Vagina (tissue), 2 donors: ENCODE data around the gene NDST1. TPM values are rescaled to one million over a fixed set of nuclear protein-coding genes. Genes with fewer than 3 reads are reported as not detected.

Experiments used
- DNase-seq, 2 donors: peaks; one replicate each; pipeline ENCODE4 v3.0.0-alpha.2; 2017; ENCODE audit errors: extremely low spot score in 2 of 2
- H3K27ac ChIP-seq: fragments of 200-600 bp; sonication (generic); one replicate; pipeline ENCODE4 v1.5.1; 2019
- H3K27me3 ChIP-seq: fragments of 200-600 bp; sonication (generic); one replicate; pipeline ENCODE4 v1.5.1; 2019
- H3K36me3 ChIP-seq, 2 donors: fragments of 200-600 bp; sonication (generic); one replicate each; pipeline ENCODE4 v1.5.1; 2017 to 2019
- H3K4me1 ChIP-seq: fragments of 200-600 bp; sonication (generic); one replicate; pipeline ENCODE4 v1.5.1; 2019
- H3K4me3 ChIP-seq, 2 donors: fragments of 200-600 bp; sonication (generic); 1 replicate in 1 of 2; 2 replicates in 1 of 2; pipeline ENCODE4 v1.5.1; 2016 to 2019
- H3K9me3 ChIP-seq: fragments of 200-600 bp; sonication (generic); one replicate; pipeline ENCODE4 v1.5.1; 2019
- CTCF ChIP-seq, 3 experiments: fragments of 450-650 bp in 2 of 3; fragments of 200-600 bp in 1 of 3; sonication (generic) in 1 of 3; IDR thresholded peaks; one replicate each; pipeline ENCODE4 v1.5.1; 2017 to 2019; ENCODE audit warnings: antibody characterized with exemption in 3 of 3, mild to moderate bottlenecking in 2 of 3, moderate library complexity in 2 of 3
- POLR2A ChIP-seq, 2 donors: fragments of 450-650 bp; IDR thresholded peaks; one replicate each; pipeline ENCODE4 v1.6.1; 2017; ENCODE audit warnings: antibody characterized with exemption in 2 of 2, mild to moderate bottlenecking in 2 of 2, moderate library complexity in 2 of 2
- POLR2AphosphoS5 ChIP-seq, 2 donors: sonication (generic); formaldehyde crosslinking; IDR thresholded peaks; one replicate each; pipeline ENCODE4 v1.9.0; 2017; ENCODE audit warnings: antibody characterized with exemption in 2 of 2, mild to moderate bottlenecking in 2 of 2, low read depth in 1 of 2; ENCODE audit not compliant: insufficient read depth in 1 of 2
- intact Hi-C: fragments of 100-400 bp; cut with DNase I; formaldehyde crosslinking; loops from one replicate; pipeline ENCODE4 v1.15.1; 2023
- total RNA-seq: library from RNA; depleted of rRNA; stranded (reverse); fragments of >200 nt; gene quantifications from one replicate; pipeline ENCODE4 v1.2.3, GENCODE V29; 2016

The NDST1 gene
- total RNA-seq, 1 donor from 2014 or later, result 73.9 TPM

- no peaks in the 10 kb centered on the region for H3K36me3 ChIP-seq
- H3K27me3 ChIP-seq, result no peaks in the 10 kb centered on the region
- TF ChIP-seq CTCF (IDR thresholded peaks at IDR 0.05) (no peak), POLR2A (IDR thresholded peaks at IDR 0.05) (no peak), POLR2AphosphoS5 (IDR thresholded peaks at IDR 0.05; ENCODE audit: insufficient read depth in 1 of 2, low read depth in 1 of 2) (no peak)
- peaks cover 38% of the 10 kb centered on the region for H3K4me1 ChIP-seq
- H3K9me3 ChIP-seq, result no peaks in the 10 kb centered on the region
- no peak overlapping the region for H3K4me3 ChIP-seq
- intact Hi-C loops, result no loop called here
- no peak for DNase-seq
- H3K27ac ChIP-seq, result peak overlapping the region; percentile 29
Measured at GRCh38 chr5:150593593-150593992, 85.7 kb downstream of the NDST1 start.

GRCh38 chr5:150593996-150594395 is 86.1 kb downstream of the NDST1 start:
- H3K9me3 ChIP-seq, result no peaks in the 10 kb centered on the region
- H3K27ac ChIP-seq, result peak overlapping the region; percentile 29
- DNase-seq, result no peak
- H3K36me3 ChIP-seq, result no peaks in the 10 kb centered on the region
- peaks cover 41% of the 10 kb centered on the region for H3K4me1 ChIP-seq
- no peak overlapping the region for H3K4me3 ChIP-seq
- H3K27me3 ChIP-seq, result no peaks in the 10 kb centered on the region
- TF ChIP-seq POLR2AphosphoS5 (IDR thresholded peaks at IDR 0.05; ENCODE audit: insufficient read depth in 1 of 2, low read depth in 1 of 2) (no peak), POLR2A (IDR thresholded peaks at IDR 0.05) (no peak), CTCF (IDR thresholded peaks at IDR 0.05) (no peak)
- intact Hi-C loops, result no loop called here

GRCh38 chr5:150595466-150596031 is 87.6 kb downstream of the NDST1 start:
- no peaks in the 10 kb centered on the region for H3K27me3 ChIP-seq
- H3K9me3 ChIP-seq, result no peaks in the 10 kb centered on the region
- TF ChIP-seq POLR2AphosphoS5 (IDR thresholded peaks at IDR 0.05; ENCODE audit: insufficient read depth in 1 of 2, low read depth in 1 of 2), result no peak
- no peak for TF ChIP-seq POLR2A (IDR thresholded peaks at IDR 0.05)
- TF ChIP-seq CTCF (IDR thresholded peaks at IDR 0.05), result no peak
- H3K4me1 ChIP-seq, result peaks cover 42% of the 10 kb centered on the region
- H3K27ac ChIP-seq, result no peak overlapping the region
- no peak overlapping the region for H3K4me3 ChIP-seq
- intact Hi-C loops, result no loop called here
- no peak for DNase-seq
- no peaks in the 10 kb centered on the region for H3K36me3 ChIP-seq

DNA sequence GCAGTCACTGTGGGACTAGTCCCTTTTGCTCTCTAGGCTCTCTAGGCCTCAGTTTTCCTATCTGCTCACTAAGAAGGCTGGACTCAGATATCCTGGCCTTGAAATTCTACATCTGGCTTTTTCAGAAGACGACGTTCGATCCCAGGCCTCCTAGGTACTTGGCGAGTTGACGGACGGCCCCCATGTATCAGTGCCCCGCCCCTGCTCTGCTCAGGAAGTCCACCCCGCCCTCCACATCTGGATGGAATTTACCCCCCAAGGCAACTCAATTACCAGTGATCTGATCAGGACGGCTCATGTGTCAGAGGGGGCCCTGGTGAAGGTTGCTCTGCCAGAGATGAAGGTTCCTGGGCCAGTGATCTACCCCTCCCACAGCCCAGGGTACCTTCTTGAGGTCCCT is 88.4 kb downstream of the NDST1 start:
- Histone ChIP-seq H3K9me3 (no peaks in the 10 kb centered on the region), H3K27me3 (no peaks in the 10 kb centered on the region), H3K27ac (no peak overlapping the region), H3K4me1 (peaks cover 42% of the 10 kb centered on the region), H3K4me3 (no peak overlapping the region), H3K36me3 (no peaks in the 10 kb centered on the region)
- DNase-seq, result no peak
- TF ChIP-seq CTCF (IDR thresholded peaks at IDR 0.05), result no peak
- no peak for TF ChIP-seq POLR2A (IDR thresholded peaks at IDR 0.05)
- no peak for TF ChIP-seq POLR2AphosphoS5 (IDR thresholded peaks at IDR 0.05; ENCODE audit: insufficient read depth in 1 of 2, low read depth in 1 of 2)
- intact Hi-C loops, result no loop called here

DNA sequence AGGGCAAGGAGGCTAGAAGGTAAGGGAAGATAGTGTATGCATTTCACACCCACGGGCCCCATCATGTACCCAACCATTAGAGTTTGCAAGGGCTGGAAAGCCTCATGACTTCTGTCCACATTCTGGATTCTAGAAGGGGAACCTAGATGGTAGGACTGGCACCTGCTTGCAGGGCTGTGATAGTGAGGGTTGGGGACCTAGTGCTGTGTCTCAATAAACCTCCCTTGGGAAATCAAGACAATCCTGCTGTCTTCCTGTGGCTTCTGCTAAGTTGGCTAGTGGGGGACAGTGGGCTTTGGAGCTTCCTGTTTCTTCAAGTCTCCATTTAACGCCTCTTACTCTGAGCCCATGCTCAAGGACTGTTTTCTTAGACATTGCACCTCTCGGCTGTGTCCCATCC is 88.9 kb downstream of the NDST1 start:
- no peak overlapping the region for H3K4me3 ChIP-seq
- H3K36me3 ChIP-seq, result no peaks in the 10 kb centered on the region
- no peak for TF ChIP-seq POLR2AphosphoS5 (IDR thresholded peaks at IDR 0.05; ENCODE audit: insufficient read depth in 1 of 2, low read depth in 1 of 2)
- no peak for TF ChIP-seq POLR2A (IDR thresholded peaks at IDR 0.05)
- H3K4me1 ChIP-seq, result peaks cover 42% of the 10 kb centered on the region
- no peak for DNase-seq
- no peaks in the 10 kb centered on the region for H3K27me3 ChIP-seq
- intact Hi-C loops, result no loop called here
- H3K9me3 ChIP-seq, result no peaks in the 10 kb centered on the region
- no peak overlapping the region for H3K27ac ChIP-seq
